Mesothelial cell of epicardium (in vitro differentiated cells): ENCODE data around the gene GLRX. TPM values are rescaled to one million over a fixed set of nuclear protein-coding genes. Genes with fewer than 3 reads are reported as not detected.

Experiments used
- DNase-seq, 2 experiments: peaks; one replicate each; pipeline ENCODE4 v3.0.0; 2021; ENCODE audit warnings: low spot score in 2 of 2; ENCODE audit not compliant: unreplicated experiment in 2 of 2
- H3K27ac Mint-ChIP-seq: 2 replicates; pipeline ENCODE4 v1.8.0; 2021; ENCODE audit warnings: mixed read lengths
- H3K27me3 Mint-ChIP-seq: 2 replicates; pipeline ENCODE4 v1.8.0; 2021; ENCODE audit warnings: low read depth, mixed read lengths
- H3K36me3 Mint-ChIP-seq: 2 replicates; pipeline ENCODE4 v1.8.0; 2021; ENCODE audit warnings: mixed read lengths
- H3K4me1 Mint-ChIP-seq: 2 replicates; pipeline ENCODE4 v1.8.0; 2021; ENCODE audit warnings: mixed read lengths
- H3K4me3 Mint-ChIP-seq: 2 replicates; pipeline ENCODE4 v1.8.0; 2021; ENCODE audit warnings: mild to moderate bottlenecking, moderate library complexity, mixed read lengths
- H3K9me3 Mint-ChIP-seq: 2 replicates; pipeline ENCODE4 v1.8.0; 2021; ENCODE audit warnings: mixed read lengths
- CTCF ChIP-seq: fragments of 200-600 bp; sonication (generic); IDR thresholded peaks from one replicate; pipeline ENCODE4 v1.5.0; 2021; ENCODE audit warnings: antibody characterized with exemption; ENCODE audit not compliant: unreplicated experiment
- total RNA-seq: library from RNA; stranded (reverse); gene quantifications from 3 replicates; pipeline ENCODE4 v1.2.1, GENCODE V29; 2021

The GLRX gene
- total RNA-seq, 1 donor from 2014 or later: 14.8 TPM

GRCh38 chr5:95861864-95862561 is 39.5 kb upstream of the GLRX start:
- Mint-ChIP-seq H3K4me3 (no peak overlapping the region), H3K4me1 (peaks cover 41% of the 10 kb centered on the region), H3K27ac (no peak overlapping the region), H3K36me3 (no peaks in the 10 kb centered on the region), H3K9me3 (no peaks in the 10 kb centered on the region), H3K27me3 (peaks cover 6% of the 10 kb centered on the region)
- DNase-seq: no peak
- TF ChIP-seq CTCF: no peak

GRCh38 chr5:95861221-95861863 is 38.8 kb upstream of the GLRX start:
- Mint-ChIP-seq H3K9me3 (no peaks in the 10 kb centered on the region), H3K4me1 (peaks cover 41% of the 10 kb centered on the region), H3K4me3 (no peak overlapping the region), H3K36me3 (no peaks in the 10 kb centered on the region), H3K27me3 (peaks cover 6% of the 10 kb centered on the region), H3K27ac (no peak overlapping the region)
- no peak for TF ChIP-seq CTCF
- no peak for DNase-seq

- Mint-ChIP-seq H3K4me3 (no peak overlapping the region), H3K36me3 (no peaks in the 10 kb centered on the region), H3K4me1 (peaks cover 41% of the 10 kb centered on the region), H3K27me3 (peaks cover 6% of the 10 kb centered on the region), H3K9me3 (no peaks in the 10 kb centered on the region), H3K27ac (peak overlapping the region; percentile 44)
- TF ChIP-seq CTCF: no peak
- DNase-seq: no peak
These were observed 37.1 kb upstream of the GLRX start for GRCh38 chr5:95859661-95860060.

- Mint-ChIP-seq H3K27ac (peak overlapping the region; percentile 48), H3K36me3 (no peaks in the 10 kb centered on the region), H3K27me3 (peaks cover 6% of the 10 kb centered on the region), H3K4me3 (peak overlapping the region; percentile 60), H3K4me1 (peaks cover 41% of the 10 kb centered on the region), H3K9me3 (peaks cover 4% of the 10 kb centered on the region)
- DNase-seq: peak; percentile 75 to 95
- peak; percentile 95 for TF ChIP-seq CTCF
These were observed 36.4 kb upstream of the GLRX start for GRCh38 chr5:95858661-95859595.

- Mint-ChIP-seq H3K36me3 (no peaks in the 10 kb centered on the region), H3K4me1 (peaks cover 37% of the 10 kb centered on the region), H3K9me3 (peaks cover 4% of the 10 kb centered on the region), H3K27me3 (peaks cover 6% of the 10 kb centered on the region), H3K27ac (peak overlapping the region; percentile 48), H3K4me3 (peak overlapping the region; percentile 60)
- no peak for DNase-seq
- TF ChIP-seq CTCF: no peak
These were observed 35.5 kb upstream of the GLRX start for GRCh38 chr5:95858023-95858461.
